AG10803 (cell line): ENCODE measurements around the gene TNFRSF12A.

ENCODE experiments used
- DNase-seq: peaks from one replicate; pipeline ENCODE4 v3.0.0; 2010; ENCODE audit warnings: low read depth
- H3K4me3 ChIP-seq: 2 replicates; pipeline ENCODE4 v1.5.1; 2011; ENCODE audit warnings: mild to moderate bottlenecking, low read length, control low read depth
- CTCF ChIP-seq: conservative IDR thresholded peaks from 2 replicates; pipeline ENCODE4 v1.5.1; 2011; ENCODE audit warnings: mild to moderate bottlenecking, low read length, control low read depth, inconsistent platforms

The TNFRSF12A gene

GRCh38 chr16:3012246-3012645 is 7.9 kb upstream of the TNFRSF12A start:
- no peak overlapping the region for H3K4me3 ChIP-seq
- no peak for DNase-seq
- no peak for TF ChIP-seq CTCF

GRCh38 chr16:3012828-3013420 is 7.2 kb upstream of the TNFRSF12A start, which contains the start of gene CLDN9:
TSS of gene CLDN9 (plus strand) at chr16:3012923. CDS start at chr16:3013363, 440 bp downstream.
- no peak for DNase-seq
- no peak within 1 kb of the TSS for H3K4me3 ChIP-seq
- TF ChIP-seq CTCF = no peak

GRCh38 chr16:3013491-3013951 is 6.6 kb upstream of the TNFRSF12A start:
- no peak overlapping the region for H3K4me3 ChIP-seq
- no peak; the same call in 1 of the 2 replicates for TF ChIP-seq CTCF
- DNase-seq = no peak

GRCh38 chr16:3013998-3014690 is 6.0 kb upstream of the TNFRSF12A start:
- DNase-seq = no peak
- no peak for TF ChIP-seq CTCF
- H3K4me3 ChIP-seq = no peak overlapping the region

GRCh38 chr16:3014971-3015370 is 5.2 kb upstream of the TNFRSF12A start:
- H3K4me3 ChIP-seq = no peak overlapping the region
- no peak for DNase-seq
- no peak for TF ChIP-seq CTCF

GRCh38 chr16:3015865-3016521 is 4.2 kb upstream of the TNFRSF12A start:
- H3K4me3 ChIP-seq = no peak overlapping the region
- no peak for DNase-seq
- TF ChIP-seq CTCF = no peak
